Measurements from ENCODE around the gene OR5L2.

DNA sequence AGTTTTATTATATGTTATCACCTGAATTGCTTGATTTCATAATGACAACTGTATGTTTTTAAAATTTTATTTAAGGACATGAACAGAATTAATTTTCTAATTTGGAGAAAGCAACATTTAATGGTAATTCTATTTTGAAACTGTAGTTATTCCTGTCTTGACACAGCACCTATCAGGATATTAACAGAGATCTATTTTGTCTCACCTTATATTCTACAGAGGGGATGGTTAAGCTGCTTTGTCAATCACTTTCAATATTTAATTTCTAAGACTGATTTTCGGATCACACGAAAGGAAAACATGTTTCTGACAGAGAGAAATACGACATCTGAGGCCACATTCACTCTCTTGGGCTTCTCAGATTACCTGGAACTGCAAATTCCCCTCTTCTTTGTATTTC, 11.4 kb downstream of the OR5L2 start, which contains the start of gene OR5D16:
- TF ChIP-seq, protein P1, sequence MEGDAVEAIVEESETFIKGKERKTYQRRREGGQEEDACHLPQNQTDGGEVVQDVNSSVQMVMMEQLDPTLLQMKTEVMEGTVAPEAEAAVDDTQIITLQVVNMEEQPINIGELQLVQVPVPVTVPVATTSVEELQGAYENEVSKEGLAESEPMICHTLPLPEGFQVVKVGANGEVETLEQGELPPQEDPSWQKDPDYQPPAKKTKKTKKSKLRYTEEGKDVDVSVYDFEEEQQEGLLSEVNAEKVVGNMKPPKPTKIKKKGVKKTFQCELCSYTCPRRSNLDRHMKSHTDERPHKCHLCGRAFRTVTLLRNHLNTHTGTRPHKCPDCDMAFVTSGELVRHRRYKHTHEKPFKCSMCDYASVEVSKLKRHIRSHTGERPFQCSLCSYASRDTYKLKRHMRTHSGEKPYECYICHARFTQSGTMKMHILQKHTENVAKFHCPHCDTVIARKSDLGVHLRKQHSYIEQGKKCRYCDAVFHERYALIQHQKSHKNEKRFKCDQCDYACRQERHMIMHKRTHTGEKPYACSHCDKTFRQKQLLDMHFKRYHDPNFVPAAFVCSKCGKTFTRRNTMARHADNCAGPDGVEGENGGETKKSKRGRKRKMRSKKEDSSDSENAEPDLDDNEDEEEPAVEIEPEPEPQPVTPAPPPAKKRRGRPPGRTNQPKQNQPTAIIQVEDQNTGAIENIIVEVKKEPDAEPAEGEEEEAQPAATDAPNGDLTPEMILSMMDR (conservative IDR thresholded peaks at IDR 0.05): no peak
- no peak for TF ChIP-seq EZH2 (IDR thresholded peaks at IDR 0.05; ENCODE audit: low read depth)
